Activated CD8-positive, alpha-beta T cell treated with anti-CD3 and anti-CD28 coated beads, Interleukin-2, amount 10 ng/mL, durations not matched to agents 7 days and 5 days (primary cell): Measurements from ENCODE around the gene SIMC1. TPM values are rescaled to one million over a fixed set of nuclear protein-coding genes. Genes with fewer than 3 reads are reported as not detected.
"Not testable (repeated sequence)": the region's sequence is repeated elsewhere in the genome, so short reads cannot be mapped to it uniquely, and the experiment has no call there.

Source experiments
- ATAC-seq: fragments of 150-1000 bp; cut with Tn5 transposase; one replicate; pipeline ENCODE4 v1.10.0; 2021; ENCODE audit warnings: moderate library complexity
- CTCF ChIA-PET: fragments of 350-600 bp; sonication (Branson Sonifier 250); formaldehyde crosslinking; loops from one replicate; lab custom pipeline; 2021; ENCODE audit warnings: antibody characterized with exemption; lab: Charles Lee
- POLR2A ChIA-PET: fragments of 350-600 bp; sonication (Branson Sonifier 250); formaldehyde crosslinking; loops from one replicate; lab custom pipeline; 2021; ENCODE audit warnings: antibody characterized with exemption; lab: Charles Lee
- DNase-seq: peaks from one replicate; pipeline ENCODE4 v3.0.0-alpha.2; 2020
- H3K27ac Mint-ChIP-seq: one replicate; pipeline ENCODE4 v1.8.0; 2021; ENCODE audit warnings: mild to moderate bottlenecking, mixed read lengths
- H3K27me3 Mint-ChIP-seq: one replicate; pipeline ENCODE4 v1.8.0; 2021; ENCODE audit warnings: low read depth, mixed read lengths
- H3K36me3 Mint-ChIP-seq: one replicate; pipeline ENCODE4 v1.8.0; 2021; ENCODE audit warnings: low read depth, mixed read lengths
- H3K4me1 Mint-ChIP-seq: one replicate; pipeline ENCODE4 v1.8.0; 2021; ENCODE audit warnings: low read depth, mixed read lengths
- H3K4me3 Mint-ChIP-seq: one replicate; pipeline ENCODE4 v1.8.0; 2021; ENCODE audit warnings: mild to moderate bottlenecking, mixed read lengths
- H3K9me3 Mint-ChIP-seq: one replicate; pipeline ENCODE4 v1.8.0; 2022; ENCODE audit warnings: mixed read lengths; ENCODE audit not compliant: insufficient read depth
- total RNA-seq, 2 experiments: library from RNA; stranded (reverse); gene quantifications; one replicate each; pipeline ENCODE4 v1.2.3, GENCODE V29; 2021

SIMC1 gene
- total RNA-seq, 2 experiments from 2014 or later, result 25.7 to 26.3 TPM

- peaks cover 17% of the 10 kb centered on the region for H3K4me1 Mint-ChIP-seq
- H3K9me3 Mint-ChIP-seq, H3K36me3 Mint-ChIP-seq, ATAC-seq, POLR2A ChIA-PET, H3K4me3 Mint-ChIP-seq, H3K27ac Mint-ChIP-seq, DNase-seq, CTCF ChIA-PET: not testable (repeated sequence)
- peaks cover 24% of the 10 kb centered on the region for H3K27me3 Mint-ChIP-seq
These were observed 40.9 kb upstream of the SIMC1 start for GRCh38 chr5:176197234-176197858.

- POLR2A ChIA-PET, DNase-seq, H3K9me3 Mint-ChIP-seq, H3K27ac Mint-ChIP-seq, ATAC-seq, H3K4me3 Mint-ChIP-seq, CTCF ChIA-PET, H3K36me3 Mint-ChIP-seq: not testable (repeated sequence)
- H3K4me1 Mint-ChIP-seq, result peaks cover 17% of the 10 kb centered on the region
- H3K27me3 Mint-ChIP-seq, result peaks cover 26% of the 10 kb centered on the region
These were observed 39.9 kb upstream of the SIMC1 start for GRCh38 chr5:176198299-176198698.

GRCh38 chr5:176198991-176199733 is 39.1 kb upstream of the SIMC1 start:
- POLR2A ChIA-PET, H3K27ac Mint-ChIP-seq, H3K36me3 Mint-ChIP-seq, CTCF ChIA-PET, DNase-seq, H3K9me3 Mint-ChIP-seq: not testable (repeated sequence)
- peaks cover 17% of the 10 kb centered on the region for H3K4me1 Mint-ChIP-seq
- peaks cover 25% of the 10 kb centered on the region for H3K27me3 Mint-ChIP-seq
- ATAC-seq, result peak; percentile 53
- H3K4me3 Mint-ChIP-seq, result peak overlapping the region; percentile 45

- ATAC-seq, CTCF ChIA-PET, DNase-seq, H3K27ac Mint-ChIP-seq, H3K36me3 Mint-ChIP-seq, H3K9me3 Mint-ChIP-seq, POLR2A ChIA-PET, H3K4me3 Mint-ChIP-seq: not testable (repeated sequence)
- peaks cover 25% of the 10 kb centered on the region for H3K27me3 Mint-ChIP-seq
- H3K4me1 Mint-ChIP-seq, result peaks cover 17% of the 10 kb centered on the region
These were observed 38.3 kb upstream of the SIMC1 start for GRCh38 chr5:176199803-176200399.

- no peak overlapping the region for H3K4me3 Mint-ChIP-seq
- no peak overlapping the region for H3K27ac Mint-ChIP-seq
- H3K36me3 Mint-ChIP-seq, result no peaks in the 10 kb centered on the region
- CTCF ChIA-PET, result no interaction called here
- POLR2A ChIA-PET, result no interaction called here
- no peaks in the 10 kb centered on the region for H3K9me3 Mint-ChIP-seq
- H3K27me3 Mint-ChIP-seq, result peaks cover 25% of the 10 kb centered on the region
- DNase-seq (no peak), ATAC-seq (no peak)
- peaks cover 11% of the 10 kb centered on the region for H3K4me1 Mint-ChIP-seq
These were observed 36.4 kb upstream of the SIMC1 start for GRCh38 chr5:176201811-176202210.

GRCh38 chr5:176203086-176203485 is 35.1 kb upstream of the SIMC1 start:
- Mint-ChIP-seq H3K9me3 (no peaks in the 10 kb centered on the region), H3K27ac (no peak overlapping the region), H3K27me3 (peaks cover 18% of the 10 kb centered on the region), H3K4me3 (no peak overlapping the region), H3K4me1 (peaks cover 7% of the 10 kb centered on the region), H3K36me3 (no peaks in the 10 kb centered on the region)
- ChIA-PET CTCF (no interaction called here), POLR2A (no interaction called here)
- no peak for DNase-seq
- ATAC-seq, result no peak

- DNase-seq, H3K4me1 Mint-ChIP-seq: not testable (repeated sequence)
- peaks cover 15% of the 10 kb centered on the region for H3K27me3 Mint-ChIP-seq
These were observed 34.7 kb upstream of the SIMC1 start for GRCh38 chr5:176203535-176203934.

GRCh38 chr5:176214466-176215021 is 23.7 kb upstream of the SIMC1 start:
- not testable (repeated sequence) for H3K36me3 Mint-ChIP-seq

More at GRCh38 chr5:176203535-176203934, 34.7 kb upstream of the SIMC1 start:
- H3K36me3 Mint-ChIP-seq, H3K4me3 Mint-ChIP-seq, POLR2A ChIA-PET, H3K27ac Mint-ChIP-seq, CTCF ChIA-PET, H3K9me3 Mint-ChIP-seq, ATAC-seq: not testable (repeated sequence)

GRCh38 chr5:176216393-176216916 is 21.8 kb upstream of the SIMC1 start:
- H3K36me3 Mint-ChIP-seq, ATAC-seq, H3K27ac Mint-ChIP-seq, H3K9me3 Mint-ChIP-seq, H3K4me1 Mint-ChIP-seq, CTCF ChIA-PET, DNase-seq, POLR2A ChIA-PET: not testable (repeated sequence)
- Mint-ChIP-seq H3K27me3 (peaks cover 15% of the 10 kb centered on the region), H3K4me3 (peak overlapping the region; percentile 10)

More at GRCh38 chr5:176214466-176215021, 23.7 kb upstream of the SIMC1 start:
- H3K27me3 Mint-ChIP-seq, result peaks cover 13% of the 10 kb centered on the region
- H3K27ac Mint-ChIP-seq, H3K4me1 Mint-ChIP-seq, ATAC-seq, CTCF ChIA-PET, DNase-seq, H3K4me3 Mint-ChIP-seq, H3K9me3 Mint-ChIP-seq: not testable (repeated sequence)
- POLR2A ChIA-PET, result interaction anchor here (0.6 kb wide), 1 partner anchor 1748 kb away, joined by 5 read pairs; no protein-coding TSS in a partner anchor

- H3K4me3 Mint-ChIP-seq, DNase-seq, H3K9me3 Mint-ChIP-seq, ATAC-seq, CTCF ChIA-PET, H3K36me3 Mint-ChIP-seq, H3K27ac Mint-ChIP-seq, H3K4me1 Mint-ChIP-seq, POLR2A ChIA-PET: not testable (repeated sequence)
- H3K27me3 Mint-ChIP-seq, result peaks cover 12% of the 10 kb centered on the region
These were observed 21.0 kb upstream of the SIMC1 start for GRCh38 chr5:176217188-176217729.

GRCh38 chr5:176217764-176218163 is 20.5 kb upstream of the SIMC1 start:
- POLR2A ChIA-PET, H3K36me3 Mint-ChIP-seq, CTCF ChIA-PET, DNase-seq, H3K9me3 Mint-ChIP-seq, H3K4me1 Mint-ChIP-seq, H3K4me3 Mint-ChIP-seq, H3K27ac Mint-ChIP-seq, ATAC-seq: not testable (repeated sequence)
- peaks cover 12% of the 10 kb centered on the region for H3K27me3 Mint-ChIP-seq
